Caco-2 (cell line): ENCODE results near the gene DDAH2. TPM values are rescaled to one million over a fixed set of nuclear protein-coding genes. Genes with fewer than 3 reads are reported as not detected.
A peak's percentile ranks its signal among the peaks of the same experiment; 100 is the strongest.

Experiments used
- BruUV-seq: library from RNA; stranded (reverse); fragments of 400-500 nt; replicated peaks from 2 replicates; lab custom pipeline; 2021; lab: Mats Ljungman, UMichigan
- CTCF ChIA-PET: fragments of 300-600 bp; sonication (Branson Sonifier 250); formaldehyde crosslinking; loops from one replicate; lab custom pipeline; 2022; ENCODE audit warnings: antibody characterized with exemption; lab: Charles Lee
- POLR2A ChIA-PET: fragments of 300-600 bp; sonication (Branson Sonifier 250); formaldehyde crosslinking; loops from one replicate; lab custom pipeline; 2022; ENCODE audit warnings: antibody characterized with exemption; lab: Charles Lee
- DNase-seq, 2 experiments: peaks; one replicate each; pipeline versions ENCODE4 v3.0.0 to v3.0.0-alpha.2; 2020 to 2022
- H3K27me3 ChIP-seq: replicated peaks from 2 replicates; pipeline ENCODE4 v1.6.0; 2011; ENCODE audit warnings: low read length; ENCODE audit not compliant: control insufficient read depth, insufficient read depth
- H3K36me3 ChIP-seq: 2 replicates; pipeline ENCODE4 v1.5.1; 2011; ENCODE audit warnings: low read length; ENCODE audit not compliant: control insufficient read depth, insufficient read depth
- H3K4me1 ChIP-seq: fragments of 250-450 bp; sonication (Bioruptor Pico); 2 replicates; pipeline ENCODE4 v1.5.1; 2020; ENCODE audit warnings: mild to moderate bottlenecking
- H3K4me3 ChIP-seq: 2 replicates; pipeline ENCODE4 v1.5.1; 2011; ENCODE audit warnings: low read depth, mild to moderate bottlenecking, control low read depth, low read length
- H3K9me3 ChIP-seq: fragments of 250-450 bp; sonication (Bioruptor Pico); 2 replicates; pipeline ENCODE4 v1.5.1; 2020; ENCODE audit warnings: mild to moderate bottlenecking, moderate library complexity
- H3K27ac Mint-ChIP-seq: one replicate; pipeline ENCODE4 v1.8.0; 2022; ENCODE audit warnings: mixed read lengths; ENCODE audit not compliant: unreplicated experiment
- H3K27me3 Mint-ChIP-seq: one replicate; pipeline ENCODE4 v1.8.0; 2022; ENCODE audit warnings: mixed read lengths; ENCODE audit not compliant: insufficient read depth, unreplicated experiment
- H3K36me3 Mint-ChIP-seq: one replicate; pipeline ENCODE4 v1.8.0; 2022; ENCODE audit warnings: mild to moderate bottlenecking, mixed read lengths; ENCODE audit not compliant: insufficient read depth, unreplicated experiment
- H3K4me1 Mint-ChIP-seq: one replicate; pipeline ENCODE4 v1.8.0; 2022; ENCODE audit warnings: low read depth, mixed read lengths; ENCODE audit not compliant: unreplicated experiment
- H3K4me3 Mint-ChIP-seq: one replicate; pipeline ENCODE4 v1.8.0; 2022; ENCODE audit warnings: mild to moderate bottlenecking, moderate library complexity, mixed read lengths; ENCODE audit not compliant: unreplicated experiment
- H3K9me3 Mint-ChIP-seq: one replicate; pipeline ENCODE4 v1.8.0; 2022; ENCODE audit warnings: mixed read lengths; ENCODE audit not compliant: unreplicated experiment
- CTCF ChIP-seq, 2 experiments: fragments of 200-600 bp in 1 of 2; IDR thresholded peaks; 1 replicate in 1 of 2; 2 replicates in 1 of 2; pipeline versions ENCODE4 v1.5.1 to v1.8.0; 2011 to 2022; ENCODE audit warnings: antibody characterized with exemption in 1 of 2, control low read depth in 1 of 2, inconsistent platforms in 1 of 2, low read depth in 1 of 2, low read length in 1 of 2, mild to moderate bottlenecking in 1 of 2, moderate library complexity in 1 of 2; ENCODE audit not compliant: insufficient read depth in 1 of 2, severe bottlenecking in 1 of 2, unreplicated experiment in 1 of 2
- intact Hi-C: fragments of 100-400 bp; cut with micrococcal nuclease; formaldehyde crosslinking; loops from one replicate; pipeline ENCODE4 v1.10.0; 2022; ENCODE audit not compliant: unreplicated experiment
- total RNA-seq: library from RNA; stranded (reverse); gene quantifications from 2 replicates; pipeline ENCODE4 v1.2.3, GENCODE V29; 2022

The DDAH2 gene
- total RNA-seq, 1 experiment from 2014 or later: 82.4 TPM

GRCh38 chr6:31713465-31713864 lies 15.6 kb downstream of the DDAH2 start:
- CTCF ChIA-PET: interaction anchor here (1.0 to 1.7 kb wide), 4 partner anchors 16 to 93 kb away, joined by 3 to 6 read pairs (median 4); partner anchors contain the start of genes DDAH2 and LSM2
- Mint-ChIP-seq H3K4me1 (peaks cover 44% of the 10 kb centered on the region), H3K36me3 (peaks cover 5% of the 10 kb centered on the region), H3K27me3 (no peaks in the 10 kb centered on the region), H3K4me3 (peak overlapping the region; percentile 65), H3K27ac (peak overlapping the region; percentile 98), H3K9me3 (no peaks in the 10 kb centered on the region)
- no peaks in the 10 kb centered on the region for H3K9me3 ChIP-seq
- BruUV-seq: no TSS peak
- H3K4me1 ChIP-seq: peaks cover 38% of the 10 kb centered on the region
- H3K27me3 ChIP-seq: no peaks in the 10 kb centered on the region
- no peak overlapping the region for H3K4me3 ChIP-seq
- POLR2A ChIA-PET: interaction anchor here (0.9 to 1.9 kb wide), 3 partner anchors 10 to 149 kb away, joined by 5 to 11 read pairs (median 7); partner anchors contain the start of genes ABHD16A and NEU1
- DNase-seq: no peak
- no peaks in the 10 kb centered on the region for H3K36me3 ChIP-seq
- intact Hi-C loops: no loop called here
- TF ChIP-seq CTCF (IDR thresholded peaks at IDR 0.05; ENCODE audit: insufficient read depth in 1 of 2, low read depth in 1 of 2, low read length in 1 of 2, severe bottlenecking in 1 of 2, unreplicated experiment in 1 of 2): no peak

- TF ChIP-seq CTCF (IDR thresholded peaks at IDR 0.05; ENCODE audit: insufficient read depth in 1 of 2, low read depth in 1 of 2, low read length in 1 of 2, severe bottlenecking in 1 of 2, unreplicated experiment in 1 of 2): no peak
- Histone ChIP-seq H3K4me1 (peaks cover 26% of the 10 kb centered on the region), H3K27me3 (no peaks in the 10 kb centered on the region), H3K36me3 (no peaks in the 10 kb centered on the region), H3K9me3 (no peaks in the 10 kb centered on the region), H3K4me3 (no peak overlapping the region)
- Mint-ChIP-seq H3K27ac (peak overlapping the region; percentile 47), H3K9me3 (no peaks in the 10 kb centered on the region), H3K27me3 (no peaks in the 10 kb centered on the region), H3K4me1 (peaks cover 32% of the 10 kb centered on the region), H3K36me3 (peaks cover 5% of the 10 kb centered on the region), H3K4me3 (peak overlapping the region; percentile 34)
- POLR2A ChIA-PET: no interaction called here
- BruUV-seq: no TSS peak
- no peak for DNase-seq
- intact Hi-C loops: no loop called here
- CTCF ChIA-PET: interaction anchor here (1.0 kb wide), 1 partner anchor 57 kb away, joined by 3 read pairs; no protein-coding TSS in a partner anchor
Observed at GRCh38 chr6:31712296-31712695, 16.8 kb downstream of the DDAH2 start.

- Histone ChIP-seq H3K27me3 (no peaks in the 10 kb centered on the region), H3K9me3 (no peaks in the 10 kb centered on the region), H3K4me1 (peaks cover 26% of the 10 kb centered on the region), H3K4me3 (no peak overlapping the region), H3K36me3 (no peaks in the 10 kb centered on the region)
- no peaks in the 10 kb centered on the region for H3K27me3 Mint-ChIP-seq
- H3K27ac Mint-ChIP-seq: no peak overlapping the region
- no peak overlapping the region for H3K4me3 Mint-ChIP-seq
- POLR2A ChIA-PET: interaction anchor here (0.9 kb wide), 1 partner anchor 116 kb away, joined by 4 read pairs; the partner anchor contains the start of gene HSPA1B
- peaks cover 31% of the 10 kb centered on the region for H3K4me1 Mint-ChIP-seq
- intact Hi-C loops: no loop called here
- peaks cover 5% of the 10 kb centered on the region for H3K36me3 Mint-ChIP-seq
- no peak for DNase-seq
- no TSS peak for BruUV-seq
- H3K9me3 Mint-ChIP-seq: no peaks in the 10 kb centered on the region
- TF ChIP-seq CTCF (IDR thresholded peaks at IDR 0.05; ENCODE audit: insufficient read depth in 1 of 2, low read depth in 1 of 2, low read length in 1 of 2, severe bottlenecking in 1 of 2, unreplicated experiment in 1 of 2): no peak
- CTCF ChIA-PET: interaction anchor here (1.0 kb wide), 1 partner anchor 30 kb away, joined by 4 read pairs; the partner anchor contains the start of gene LY6G5C
Observed at GRCh38 chr6:31711233-31711632, 17.9 kb downstream of the DDAH2 start.
